Gastroesophageal sphincter (tissue), 3 donors: ENCODE measurements around the gene TMEM108.

Source experiments
- CTCF ChIP-seq, 4 experiments: fragments of 200-600 bp in 2 of 4; fragments of 450-650 bp in 2 of 4; sonication (generic) in 1 of 4; IDR thresholded peaks; one replicate each; pipeline ENCODE4 v1.5.1; 2017 to 2019; ENCODE audit warnings: antibody characterized with exemption in 4 of 4, mild to moderate bottlenecking in 2 of 4, moderate library complexity in 2 of 4
- POLR2A ChIP-seq, 2 donors: fragments of 450-650 bp; IDR thresholded peaks; one replicate each; pipeline ENCODE4 v1.6.1; 2017; ENCODE audit warnings: antibody characterized with exemption in 2 of 2, mild to moderate bottlenecking in 2 of 2, moderate library complexity in 1 of 2
- POLR2AphosphoS5 ChIP-seq: sonication (generic); formaldehyde crosslinking; IDR thresholded peaks from one replicate; pipeline ENCODE4 v1.6.1; 2017; ENCODE audit warnings: antibody characterized with exemption

- no peak for TF ChIP-seq CTCF (IDR thresholded peaks at IDR 0.05)
- no peak for TF ChIP-seq POLR2A (IDR thresholded peaks at IDR 0.05)
- no peak for TF ChIP-seq POLR2AphosphoS5
These were observed 323.2 kb downstream of the TMEM108 start for GRCh38 chr3:133361435-133361834.
